WI38 (cell line): Measurements from ENCODE around the gene MYCBP.

Experiments
- H3K4me3 ChIP-seq: 2 replicates; pipeline ENCODE4 v1.5.1; 2011; ENCODE audit warnings: low read depth, mild to moderate bottlenecking, control low read depth, low read length
- CTCF ChIP-seq: IDR thresholded peaks from 2 replicates; pipeline ENCODE4 v1.5.1; 2012; ENCODE audit warnings: low read depth, mild to moderate bottlenecking, control low read depth, low read length

The MYCBP gene

GRCh38 chr1:38867208-38867607, 5.9 kb downstream of the MYCBP start:
- no peak for TF ChIP-seq CTCF

DNA sequence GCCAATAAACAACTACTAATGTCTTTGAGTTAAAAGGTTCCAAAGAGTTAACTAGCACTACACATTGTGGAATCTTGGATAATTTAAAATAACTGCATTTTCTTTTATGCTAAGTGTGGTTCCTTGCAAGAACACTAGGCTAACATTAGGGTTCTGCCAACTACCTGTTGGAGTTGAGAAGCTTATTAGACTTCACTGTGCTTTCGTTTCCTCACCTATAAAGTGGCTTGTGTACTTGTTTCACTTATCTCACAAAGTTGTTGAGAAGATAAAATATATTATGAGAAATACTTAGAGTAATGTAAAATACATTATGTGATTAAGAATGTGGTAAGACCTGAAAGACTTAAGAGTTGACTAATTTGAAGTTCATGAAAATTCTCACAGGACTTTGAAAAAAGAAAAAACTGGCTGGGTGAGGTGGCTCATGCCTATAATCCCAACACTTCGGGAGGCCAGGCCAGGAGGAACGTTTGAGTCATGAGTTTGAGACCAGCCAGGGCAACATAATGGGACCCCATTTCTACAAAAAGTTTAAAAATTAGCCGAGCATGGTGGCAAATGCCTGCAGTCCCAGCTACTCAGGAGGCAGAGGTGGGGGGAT, 7.9 kb downstream of the MYCBP start:
- H3K4me3 ChIP-seq, result no peak overlapping the region
- TF ChIP-seq CTCF, result no peak

More at GRCh38 chr1:38867208-38867607, 5.9 kb downstream of the MYCBP start:
- no peak overlapping the region for H3K4me3 ChIP-seq

GRCh38 chr1:38860454-38860795, 12.7 kb downstream of the MYCBP start:
- H3K4me3 ChIP-seq, result peak overlapping the region; percentile 78
- TF ChIP-seq CTCF, result no peak

DNA sequence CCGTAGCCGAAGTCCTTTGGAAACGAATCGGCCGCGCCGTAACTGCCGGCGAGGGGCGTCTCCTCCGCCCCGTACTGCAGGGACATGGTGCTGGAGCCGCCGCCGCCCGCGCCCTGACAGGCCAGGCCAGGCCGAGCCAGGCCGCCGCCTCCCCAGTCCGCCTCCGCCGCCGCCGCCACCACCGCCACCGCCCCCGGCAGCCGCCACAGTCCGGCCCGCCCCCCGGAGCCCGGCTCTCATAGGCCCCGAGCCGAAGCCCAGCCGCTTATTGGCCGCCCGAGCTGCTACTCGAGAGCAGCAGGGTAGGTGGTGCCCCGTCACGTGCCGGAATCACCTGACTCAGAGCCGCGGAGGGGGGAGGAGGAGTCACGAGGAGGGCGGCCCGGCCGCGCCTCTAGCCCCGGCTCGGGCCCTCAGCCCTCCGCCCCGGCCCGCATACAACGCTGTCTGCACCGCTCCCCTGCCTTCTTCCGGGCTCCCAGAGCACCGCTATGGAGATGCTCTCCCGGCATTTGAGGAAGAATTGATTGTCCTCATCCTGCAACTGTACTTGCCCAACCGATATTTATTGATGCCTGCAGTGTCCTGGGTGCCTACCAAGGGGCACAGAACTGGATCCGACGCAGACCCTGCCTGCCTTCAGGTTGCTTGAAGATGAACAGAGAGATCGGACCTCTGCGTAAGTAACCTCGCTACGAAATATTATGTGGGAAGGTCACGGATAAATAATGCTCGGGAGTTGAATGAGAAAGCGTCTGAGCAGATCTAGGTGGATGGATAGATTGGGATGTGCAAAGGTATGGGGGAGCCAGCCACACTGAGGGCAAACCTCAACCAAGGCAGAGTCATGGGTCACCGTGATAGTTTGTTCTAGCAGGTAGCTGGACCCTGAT, 13.3 kb downstream of the MYCBP start, which contains the start of gene RRAGC:
Gene RRAGC (minus strand): TSS at position 212 of the 893 bp plus-strand sequence. CDS start 126 bp downstream, at position 86.
- no peak for TF ChIP-seq CTCF
- H3K4me3 ChIP-seq, result peak within 1 kb of the TSS; percentile 95

- peak overlapping the region; percentile 95 for H3K4me3 ChIP-seq
- no peak for TF ChIP-seq CTCF
Observed at GRCh38 chr1:38858833-38859560, 14.2 kb downstream of the MYCBP start.

- H3K4me3 ChIP-seq, result no peak overlapping the region
- TF ChIP-seq CTCF, result no peak
Observed at GRCh38 chr1:38852780-38853179, 20.4 kb downstream of the MYCBP start.

- no peak for TF ChIP-seq CTCF
- H3K4me3 ChIP-seq, result no peak overlapping the region
Observed at GRCh38 chr1:38848071-38848470, 25.1 kb downstream of the MYCBP start.
